Mucosa of stomach (tissue), 1 donor: ENCODE results near the gene FHIP1B.

ENCODE experiments used
- H3K27me3 ChIP-seq: one replicate; pipeline ENCODE4 v1.7.0; 2013; ENCODE audit warnings: mild to moderate bottlenecking, low read length; ENCODE audit not compliant: control insufficient read depth, insufficient read depth
- H3K36me3 ChIP-seq: one replicate; pipeline ENCODE4 v1.7.0; 2013; ENCODE audit warnings: low read length; ENCODE audit not compliant: control insufficient read depth, insufficient read depth
- H3K4me1 ChIP-seq: one replicate; pipeline ENCODE4 v1.7.0; 2013; ENCODE audit warnings: mild to moderate bottlenecking, low read length; ENCODE audit not compliant: control insufficient read depth, insufficient read depth
- H3K4me3 ChIP-seq: one replicate; pipeline ENCODE4 v1.7.0; 2013; ENCODE audit warnings: low read length
- H3K9ac ChIP-seq: one replicate; pipeline ENCODE4 v1.7.0; 2013; ENCODE audit warnings: mild to moderate bottlenecking, low read length, moderate library complexity
- H3K9me3 ChIP-seq: one replicate; pipeline ENCODE4 v1.7.0; 2013; ENCODE audit warnings: mild to moderate bottlenecking, low read length, moderate library complexity; ENCODE audit not compliant: control insufficient read depth
- donor health status: Pancreatic carcinoma.

Gene FHIP1B

GRCh38 chr11:6237266-6237665, 2.8 kb upstream of the FHIP1B start:
- Histone ChIP-seq H3K4me1 (peaks cover 11% of the 10 kb centered on the region), H3K27me3 (no peaks in the 10 kb centered on the region), H3K9me3 (no peaks in the 10 kb centered on the region), H3K4me3 (no peak overlapping the region), H3K9ac (no peak overlapping the region), H3K36me3 (no peaks in the 10 kb centered on the region)

DNA sequence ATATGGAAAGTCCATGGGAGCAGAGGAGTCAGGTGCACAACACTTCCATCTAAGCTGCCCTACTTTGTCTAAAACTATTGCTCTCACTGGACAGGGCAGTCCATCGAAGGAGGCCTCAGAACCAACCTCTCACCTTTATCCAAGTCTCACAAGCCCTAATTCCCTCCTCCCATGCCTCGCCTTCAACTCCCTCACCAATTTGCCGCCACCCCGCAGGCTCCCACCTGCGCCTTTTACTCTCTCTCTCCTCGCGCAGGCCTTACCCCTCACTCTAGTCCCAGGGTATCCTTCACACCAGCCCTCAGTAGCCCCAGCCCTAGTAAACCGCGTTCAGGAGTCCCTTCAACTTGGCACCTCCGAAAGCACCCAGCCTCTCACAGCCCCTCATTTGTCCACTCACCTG, 451 bp downstream of the FHIP1B start:
- peaks cover 27% of the 10 kb centered on the region for H3K4me1 ChIP-seq
- peak overlapping the region; percentile 97 for H3K9ac ChIP-seq
- peak overlapping the region; percentile 81 for H3K4me3 ChIP-seq
- no peaks in the 10 kb centered on the region for H3K27me3 ChIP-seq
- no peaks in the 10 kb centered on the region for H3K36me3 ChIP-seq
- H3K9me3 ChIP-seq = no peaks in the 10 kb centered on the region

DNA sequence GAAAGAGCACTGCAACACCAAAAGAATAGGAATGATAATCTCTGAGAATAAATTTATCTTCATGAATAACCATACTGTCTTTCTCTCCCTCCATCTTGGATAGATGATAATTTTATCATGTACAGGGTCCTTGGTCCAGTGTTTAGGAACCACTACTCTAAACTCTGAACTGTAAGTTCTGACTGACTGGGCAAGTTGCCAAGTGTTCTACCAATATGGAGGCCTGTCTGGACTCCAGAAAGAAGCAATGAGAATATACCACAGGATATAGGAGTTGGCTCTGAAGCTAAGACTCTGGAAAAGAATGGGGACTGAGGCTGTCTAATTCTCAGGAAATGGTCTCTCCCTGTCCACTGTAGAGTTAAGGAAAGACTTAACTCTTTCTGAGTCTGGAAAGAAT, 1.5 kb downstream of the FHIP1B start:
- peaks cover 27% of the 10 kb centered on the region for H3K4me1 ChIP-seq
- no peaks in the 10 kb centered on the region for H3K9me3 ChIP-seq
- no peaks in the 10 kb centered on the region for H3K36me3 ChIP-seq
- H3K27me3 ChIP-seq = no peaks in the 10 kb centered on the region
- no peak overlapping the region for H3K4me3 ChIP-seq
- no peak overlapping the region for H3K9ac ChIP-seq

DNA sequence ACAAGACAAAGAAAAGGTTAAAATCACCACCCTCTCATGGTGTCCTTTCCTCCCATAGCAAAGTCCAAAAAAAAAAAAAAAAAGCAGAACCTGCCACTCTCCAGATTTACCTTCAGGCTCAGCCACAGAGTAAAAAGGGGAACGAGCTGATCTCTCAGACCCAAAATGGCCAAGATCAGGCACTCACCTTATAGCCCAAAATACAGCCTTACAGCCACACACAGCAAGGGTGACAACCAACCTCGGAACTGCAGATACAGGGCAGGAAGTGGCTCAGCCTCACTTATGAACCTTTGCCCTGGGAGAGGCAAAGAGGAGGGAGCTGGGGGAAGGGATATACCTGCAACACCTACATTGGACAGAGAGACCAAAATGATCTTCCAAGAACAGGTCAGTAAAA, 4.5 kb downstream of the FHIP1B start:
- Histone ChIP-seq H3K4me3 (peak overlapping the region; percentile 43), H3K36me3 (no peaks in the 10 kb centered on the region), H3K9ac (peak overlapping the region; percentile 60), H3K9me3 (no peaks in the 10 kb centered on the region), H3K4me1 (peaks cover 41% of the 10 kb centered on the region), H3K27me3 (no peaks in the 10 kb centered on the region)

GRCh38 chr11:6228520-6228919, 5.9 kb downstream of the FHIP1B start:
- Histone ChIP-seq H3K4me1 (peaks cover 36% of the 10 kb centered on the region), H3K9me3 (no peaks in the 10 kb centered on the region), H3K27me3 (no peaks in the 10 kb centered on the region), H3K36me3 (no peaks in the 10 kb centered on the region), H3K4me3 (no peak overlapping the region), H3K9ac (no peak overlapping the region)

GRCh38 chr11:6225896-6226295, 8.5 kb downstream of the FHIP1B start:
- Histone ChIP-seq H3K9ac (no peak overlapping the region), H3K9me3 (no peaks in the 10 kb centered on the region), H3K4me1 (peaks cover 29% of the 10 kb centered on the region), H3K36me3 (no peaks in the 10 kb centered on the region), H3K4me3 (no peak overlapping the region), H3K27me3 (no peaks in the 10 kb centered on the region)

DNA sequence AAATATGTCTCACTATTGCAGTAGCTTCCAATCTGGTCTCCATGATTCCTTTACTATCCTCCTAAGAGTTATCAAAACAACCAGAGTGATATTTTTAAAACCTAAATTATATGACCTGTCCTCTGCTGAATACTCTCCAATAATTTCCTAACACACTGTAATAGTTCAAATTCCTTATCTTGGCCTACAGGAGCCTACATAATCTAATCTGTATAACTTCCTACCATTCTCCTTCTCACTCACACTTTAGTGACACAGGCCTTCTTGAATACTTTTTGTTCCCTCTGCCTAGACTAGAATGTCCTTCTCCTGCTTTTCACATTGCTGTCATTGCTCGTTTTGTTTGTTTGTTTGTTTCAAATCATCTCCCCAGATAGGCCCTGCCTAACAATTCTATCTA, 9.4 kb downstream of the FHIP1B start:
- Histone ChIP-seq H3K9ac (no peak overlapping the region), H3K27me3 (no peaks in the 10 kb centered on the region), H3K9me3 (no peaks in the 10 kb centered on the region), H3K4me1 (peaks cover 21% of the 10 kb centered on the region), H3K36me3 (no peaks in the 10 kb centered on the region), H3K4me3 (no peak overlapping the region)

DNA sequence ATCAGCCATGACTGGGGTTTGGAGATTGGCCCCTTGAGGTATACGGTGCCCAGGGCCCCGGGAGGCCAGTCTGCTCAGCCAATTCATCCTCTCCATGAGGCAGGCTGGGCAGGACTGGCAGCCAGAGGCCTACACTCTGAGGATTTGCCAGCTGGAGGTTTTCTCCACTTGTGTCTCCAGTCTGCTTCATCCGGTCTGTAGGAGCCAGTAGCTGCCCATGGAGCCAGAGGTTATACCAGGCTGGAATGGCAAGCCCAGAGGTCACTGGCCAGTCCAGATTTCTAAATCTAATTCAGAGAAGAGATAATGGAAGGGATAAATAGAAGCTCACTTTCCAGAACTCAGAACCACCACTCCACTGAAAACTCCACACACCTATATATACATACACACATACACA, 10.0 kb downstream of the FHIP1B start:
- H3K4me3 ChIP-seq = no peak overlapping the region
- H3K27me3 ChIP-seq = no peaks in the 10 kb centered on the region
- no peaks in the 10 kb centered on the region for H3K36me3 ChIP-seq
- H3K4me1 ChIP-seq = peaks cover 21% of the 10 kb centered on the region
- H3K9me3 ChIP-seq = no peaks in the 10 kb centered on the region
- no peak overlapping the region for H3K9ac ChIP-seq

DNA sequence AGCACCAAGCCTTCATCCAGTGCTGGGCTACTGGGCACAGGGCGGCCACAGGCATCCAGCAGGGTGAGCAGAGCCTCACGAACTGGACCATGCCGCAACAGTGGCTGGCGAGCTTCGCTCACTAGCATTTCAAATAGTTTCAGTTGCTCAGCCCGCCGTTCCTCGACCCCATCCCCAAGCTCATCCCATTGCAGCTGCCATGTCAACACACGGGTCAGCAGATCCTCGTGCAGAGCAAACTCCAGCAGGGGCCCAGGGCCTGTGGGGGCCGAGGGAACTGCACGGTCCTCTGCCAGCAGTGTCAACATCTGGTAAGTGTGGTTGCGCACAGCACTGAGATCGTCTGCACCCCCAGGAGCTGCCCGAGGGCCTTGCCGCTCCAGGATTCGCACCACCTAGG, 10.6 kb downstream of the FHIP1B start:
- Histone ChIP-seq H3K9me3 (no peaks in the 10 kb centered on the region), H3K36me3 (peaks cover 3% of the 10 kb centered on the region), H3K4me3 (no peak overlapping the region), H3K4me1 (peaks cover 25% of the 10 kb centered on the region), H3K9ac (no peak overlapping the region), H3K27me3 (no peaks in the 10 kb centered on the region)

GRCh38 chr11:6219359-6219758, 15.1 kb downstream of the FHIP1B start:
- Histone ChIP-seq H3K4me3 (no peak overlapping the region), H3K9ac (no peak overlapping the region), H3K27me3 (no peaks in the 10 kb centered on the region), H3K36me3 (peaks cover 13% of the 10 kb centered on the region), H3K4me1 (peaks cover 11% of the 10 kb centered on the region), H3K9me3 (no peaks in the 10 kb centered on the region)

- Histone ChIP-seq H3K4me3 (no peak overlapping the region), H3K9me3 (no peaks in the 10 kb centered on the region), H3K36me3 (peaks cover 22% of the 10 kb centered on the region), H3K4me1 (peaks cover 11% of the 10 kb centered on the region), H3K9ac (no peak overlapping the region), H3K27me3 (no peaks in the 10 kb centered on the region)
Measured at GRCh38 chr11:6217722-6218121, 16.7 kb downstream of the FHIP1B start.

DNA sequence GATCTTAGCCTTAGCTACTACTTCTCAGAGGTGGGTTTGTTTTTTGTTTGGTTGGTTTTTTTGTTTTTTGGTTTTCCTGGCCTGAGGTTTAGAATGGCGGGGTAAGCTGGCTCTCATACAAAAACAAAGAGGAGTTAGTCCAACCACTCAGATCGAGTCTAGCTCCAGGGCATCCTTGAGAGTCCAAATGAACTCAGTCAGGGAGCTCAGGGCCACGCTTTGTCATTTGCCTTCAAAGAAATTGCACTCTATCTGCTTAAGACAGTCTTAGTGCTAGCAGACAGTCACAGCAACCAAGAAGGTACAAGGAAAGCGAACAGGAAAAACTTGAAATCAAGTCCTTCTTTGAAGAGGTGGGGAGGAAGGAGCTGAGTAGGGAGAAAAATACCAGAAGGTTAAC, 17.9 kb downstream of the FHIP1B start:
- Histone ChIP-seq H3K27me3 (no peaks in the 10 kb centered on the region), H3K4me1 (peaks cover 11% of the 10 kb centered on the region), H3K36me3 (peaks cover 22% of the 10 kb centered on the region), H3K9me3 (no peaks in the 10 kb centered on the region), H3K9ac (no peak overlapping the region), H3K4me3 (no peak overlapping the region)

DNA sequence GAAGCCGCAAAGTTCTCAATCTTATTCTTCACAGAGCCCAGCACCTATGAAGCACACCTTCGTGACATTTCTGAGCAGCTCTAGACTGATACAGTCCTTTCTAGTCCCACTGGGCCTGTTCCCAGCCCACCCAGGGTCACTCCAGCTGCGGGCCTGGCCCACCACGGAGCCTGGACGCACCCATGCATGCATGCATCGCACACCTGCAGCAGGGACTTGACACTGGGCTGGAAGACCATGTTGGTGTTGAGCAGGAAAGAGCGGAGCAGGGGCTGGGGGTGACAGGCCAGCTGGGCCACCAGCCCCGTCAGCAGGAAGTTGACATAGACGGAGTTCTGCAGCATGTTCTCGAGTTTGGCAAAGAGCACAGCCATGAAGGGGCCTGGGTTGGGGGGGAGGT, 19.9 kb downstream of the FHIP1B start:
- Histone ChIP-seq H3K9ac (no peak overlapping the region), H3K27me3 (no peaks in the 10 kb centered on the region), H3K4me3 (no peak overlapping the region), H3K36me3 (peaks cover 22% of the 10 kb centered on the region), H3K4me1 (peaks cover 6% of the 10 kb centered on the region), H3K9me3 (no peaks in the 10 kb centered on the region)
